Liver (tissue), 9 donors: ENCODE measurements around the gene CDC16. TPM values are rescaled to one million over a fixed set of nuclear protein-coding genes. Genes with fewer than 3 reads are reported as not detected.

ENCODE experiments used
- DNase-seq: peaks from one replicate; pipeline ENCODE4 v3.0.0-alpha.2; 2017; ENCODE audit warnings: low spot score
- H3K27ac ChIP-seq, 2 donors: one replicate each; pipeline ENCODE4 v1.7.0; 2013; ENCODE audit warnings: inconsistent platforms in 2 of 2, low read length in 2 of 2, control low read depth in 1 of 2, low read depth in 1 of 2, mild to moderate bottlenecking in 1 of 2
- H3K27me3 ChIP-seq, 4 donors: one replicate each; pipeline versions ENCODE4 v1.6.1 to v1.7.0; 2013; ENCODE audit warnings: low read length in 3 of 4, inconsistent platforms in 1 of 4, mild to moderate bottlenecking in 1 of 4, moderate library complexity in 1 of 4; ENCODE audit not compliant: control insufficient read depth in 4 of 4, insufficient read depth in 4 of 4
- H3K36me3 ChIP-seq, 4 donors: one replicate each; pipeline versions ENCODE4 v1.6.1 to v1.7.0; 2013; ENCODE audit warnings: low read length in 3 of 4, mild to moderate bottlenecking in 3 of 4, low read depth in 1 of 4, moderate library complexity in 1 of 4; ENCODE audit not compliant: control insufficient read depth in 4 of 4, insufficient read depth in 3 of 4
- H3K4me1 ChIP-seq, 4 donors: one replicate each; pipeline versions ENCODE4 v1.6.1 to v1.7.0; 2013; ENCODE audit warnings: low read length in 3 of 4, mild to moderate bottlenecking in 3 of 4, moderate library complexity in 1 of 4; ENCODE audit not compliant: control insufficient read depth in 4 of 4, insufficient read depth in 4 of 4
- H3K4me3 ChIP-seq, 3 donors: one replicate each; pipeline versions ENCODE4 v1.6.1 to v1.7.0; 2013; ENCODE audit warnings: low read length in 3 of 3, control low read depth in 1 of 3, low read depth in 1 of 3, mild to moderate bottlenecking in 1 of 3
- H3K9ac ChIP-seq, 2 donors: one replicate each; pipeline ENCODE4 v1.7.0; 2013; ENCODE audit warnings: low read length in 2 of 2, mild to moderate bottlenecking in 2 of 2, moderate library complexity in 2 of 2, control low read depth in 1 of 2, low read depth in 1 of 2
- H3K9me3 ChIP-seq, 4 donors: one replicate each; pipeline versions ENCODE4 v1.6.1 to v1.7.0; 2013; ENCODE audit warnings: low read length in 3 of 4; ENCODE audit not compliant: control insufficient read depth in 4 of 4
- FOXA2 ChIP-seq: IDR thresholded peaks from 2 replicates; pipeline ENCODE4 v1.6.1; 2016; ENCODE audit warnings: antibody characterized with exemption
- GABPA ChIP-seq, 2 donors: IDR thresholded peaks in 1 of 2; conservative IDR thresholded peaks in 1 of 2; 2 replicates each; pipeline ENCODE4 v1.6.1; 2016; ENCODE audit warnings: antibody characterized with exemption in 2 of 2, mild to moderate bottlenecking in 1 of 2, moderate library complexity in 1 of 2
- HNF4A ChIP-seq, 2 donors: conservative IDR thresholded peaks; 2 replicates each; pipeline ENCODE4 v1.6.1; 2016; ENCODE audit warnings: antibody characterized with exemption in 2 of 2, mild to moderate bottlenecking in 2 of 2
- HNF4G ChIP-seq: IDR thresholded peaks from 2 replicates; pipeline ENCODE4 v1.6.1; 2016; ENCODE audit warnings: antibody characterized with exemption
- JUND ChIP-seq, 2 donors: IDR thresholded peaks; 2 replicates each; pipeline ENCODE4 v1.6.1; 2016; ENCODE audit warnings: antibody characterized with exemption in 2 of 2
- NR2F2 ChIP-seq: IDR thresholded peaks from 2 replicates; pipeline ENCODE4 v1.6.1; 2016; ENCODE audit warnings: antibody characterized with exemption
- RAD21 ChIP-seq, 2 donors: IDR thresholded peaks; 2 replicates each; pipeline ENCODE4 v1.6.1; 2016; ENCODE audit warnings: antibody characterized with exemption in 2 of 2, mild to moderate bottlenecking in 2 of 2
- SP1 ChIP-seq: IDR thresholded peaks from 2 replicates; pipeline ENCODE4 v1.6.1; 2018; ENCODE audit warnings: antibody characterized with exemption, mild to moderate bottlenecking
- TAF1 ChIP-seq: conservative IDR thresholded peaks from 2 replicates; pipeline ENCODE4 v1.6.1; 2016; ENCODE audit warnings: antibody characterized with exemption, mild to moderate bottlenecking
- YY1 ChIP-seq: IDR thresholded peaks from 2 replicates; pipeline ENCODE4 v1.6.1; 2016; ENCODE audit warnings: antibody characterized with exemption, mild to moderate bottlenecking
- WGBS: extraction: QIAGEN DNeasy Blood & Tissue Kit; methylation state at CpG from one replicate; pipeline ENCODE4 v1.1.7; 2013; 5-methylcytosine and 5-hydroxymethylcytosine counted together
- polyA plus RNA-seq, 2 donors: library from polyadenylated mRNA; stranded (reverse) in 1 of 2; unstranded in 1 of 2; fragments of 200-250 nt in 1 of 2; fragments of >200 nt in 1 of 2; fragmentation: Nextera tagmentation in 1 of 2; extraction: Ambion mirVana in 1 of 2; gene quantifications; one replicate each; pipeline versions ENCODE4 v1.2.1 to v1.2.3, GENCODE V29; 2013 to 2015
- total RNA-seq, 2 donors: library from RNA; depleted of rRNA; stranded (reverse); fragments of >200 nt; gene quantifications; one replicate each; pipeline ENCODE4 v1.2.3, GENCODE V29; 2014
- TF ChIP-seq, protein P1 (sequence below): IDR thresholded peaks from 2 replicates; pipeline ENCODE4 v1.6.1; 2016; ENCODE audit warnings: antibody characterized with exemption
- TF ChIP-seq, protein P2 (sequence below): IDR thresholded peaks from 2 replicates; pipeline ENCODE4 v1.6.1; 2016; ENCODE audit warnings: antibody characterized with exemption
- TF ChIP-seq, protein P3 (sequence below): IDR thresholded peaks from 2 replicates; pipeline ENCODE4 v1.6.1; 2016; ENCODE audit warnings: antibody characterized with exemption, mild to moderate bottlenecking
- donor health status: healthy.
- donor health status: healthy.
- donor health status: healthy.
- donor health status: healthy.
- donor health status: healthy.

The CDC16 gene
- total and polyA plus RNA-seq, 4 donors = 23.0 to 38.7 (median 30.8) TPM

DNA sequence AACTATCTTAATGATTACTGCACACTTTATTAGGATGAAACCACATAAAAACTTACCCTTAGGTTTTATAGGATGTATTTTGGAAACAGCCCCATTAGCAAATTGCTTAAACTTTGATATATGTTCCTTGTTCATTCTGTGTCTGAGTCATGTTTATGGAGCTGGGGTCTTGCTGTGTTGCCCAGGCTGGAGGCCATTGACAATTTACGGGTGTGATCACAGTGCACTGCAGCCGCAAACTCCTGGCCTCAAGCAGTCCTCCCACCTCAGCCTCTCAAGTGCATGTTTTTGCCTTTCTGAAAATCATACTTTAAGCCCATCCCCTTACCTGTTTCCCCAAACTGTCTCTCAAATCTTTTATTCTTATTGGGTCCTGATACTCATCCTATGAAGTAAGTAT, 74.4 kb downstream of the CDC16 start:
- 95% methylated on average over 2 of the region's 2 CpGs for WGBS

DNA sequence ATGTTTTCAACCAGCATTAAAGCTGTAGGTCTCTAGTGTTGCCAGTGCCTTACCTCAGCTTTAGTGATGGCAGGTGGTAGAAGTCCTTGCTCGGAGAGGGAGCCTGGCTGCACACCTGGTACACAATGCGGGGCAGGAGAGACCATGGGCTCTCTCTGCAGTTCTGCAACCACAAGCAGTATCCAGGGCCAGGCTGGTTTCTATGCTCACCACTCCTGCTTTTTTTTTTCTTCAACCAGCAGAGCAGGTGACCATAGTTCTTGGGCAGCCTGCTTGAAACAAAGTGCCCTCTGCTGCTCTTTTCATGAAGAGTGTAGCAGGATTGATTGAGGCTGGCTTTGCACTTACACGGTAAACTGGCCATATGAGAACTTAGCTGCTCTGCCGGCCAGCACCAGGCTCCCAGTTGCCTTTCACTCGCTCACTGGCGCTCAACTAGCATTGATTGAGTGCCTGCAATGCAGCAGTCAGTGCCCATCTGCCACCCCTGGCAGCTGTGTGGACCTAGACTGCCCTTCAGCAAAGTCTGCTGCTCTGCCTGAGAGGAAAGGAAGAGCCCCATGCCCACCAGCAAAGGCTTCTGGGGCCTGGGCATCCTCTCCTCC, 75.2 kb downstream of the CDC16 start:
- Histone ChIP-seq H3K27ac (no peak overlapping the region), H3K27me3 (no peaks in the 10 kb centered on the region), H3K4me3 (no peak overlapping the region), H3K9me3 (no peaks in the 10 kb centered on the region), H3K9ac (no peak overlapping the region), H3K36me3 (peaks cover 0 to 10% (median 6%) of the 10 kb centered on the region in 4 donors), H3K4me1 (peaks cover 0 to 5% (median 2%) of the 10 kb centered on the region in 4 donors)
- no peak for DNase-seq
- TF ChIP-seq, protein P1, sequence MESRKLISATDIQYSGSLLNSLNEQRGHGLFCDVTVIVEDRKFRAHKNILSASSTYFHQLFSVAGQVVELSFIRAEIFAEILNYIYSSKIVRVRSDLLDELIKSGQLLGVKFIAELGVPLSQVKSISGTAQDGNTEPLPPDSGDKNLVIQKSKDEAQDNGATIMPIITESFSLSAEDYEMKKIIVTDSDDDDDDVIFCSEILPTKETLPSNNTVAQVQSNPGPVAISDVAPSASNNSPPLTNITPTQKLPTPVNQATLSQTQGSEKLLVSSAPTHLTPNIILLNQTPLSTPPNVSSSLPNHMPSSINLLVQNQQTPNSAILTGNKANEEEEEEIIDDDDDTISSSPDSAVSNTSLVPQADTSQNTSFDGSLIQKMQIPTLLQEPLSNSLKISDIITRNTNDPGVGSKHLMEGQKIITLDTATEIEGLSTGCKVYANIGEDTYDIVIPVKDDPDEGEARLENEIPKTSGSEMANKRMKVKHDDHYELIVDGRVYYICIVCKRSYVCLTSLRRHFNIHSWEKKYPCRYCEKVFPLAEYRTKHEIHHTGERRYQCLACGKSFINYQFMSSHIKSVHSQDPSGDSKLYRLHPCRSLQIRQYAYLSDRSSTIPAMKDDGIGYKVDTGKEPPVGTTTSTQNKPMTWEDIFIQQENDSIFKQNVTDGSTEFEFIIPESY = no peak
- WGBS = 92% methylated on average over 6 of the region's 6 CpGs

More for the DNA sequence above, 74.4 kb downstream of the CDC16 start:
- no peak overlapping the region for H3K27ac ChIP-seq
- H3K27me3 ChIP-seq = no peaks in the 10 kb centered on the region
- H3K4me3 ChIP-seq = no peak overlapping the region
- H3K36me3 ChIP-seq = peaks cover 0 to 16% (median 9%) of the 10 kb centered on the region in 4 donors
- peaks cover 0 to 4% (median 1%) of the 10 kb centered on the region in 4 donors for H3K4me1 ChIP-seq
- no peaks in the 10 kb centered on the region for H3K9me3 ChIP-seq
- no peak overlapping the region for H3K9ac ChIP-seq
- no peak for TF ChIP-seq JUND (IDR thresholded peaks at IDR 0.05)
- TF ChIP-seq, protein P2, sequence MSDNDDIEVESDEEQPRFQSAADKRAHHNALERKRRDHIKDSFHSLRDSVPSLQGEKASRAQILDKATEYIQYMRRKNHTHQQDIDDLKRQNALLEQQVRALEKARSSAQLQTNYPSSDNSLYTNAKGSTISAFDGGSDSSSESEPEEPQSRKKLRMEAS = no peak
- TF ChIP-seq, protein P1 = no peak
- no peak for TF ChIP-seq SP1
- TF ChIP-seq HNF4A (conservative IDR thresholded peaks at IDR 0.05) = no peak
- no peak for TF ChIP-seq FOXA2
- TF ChIP-seq YY1 = no peak
- TF ChIP-seq GABPA (IDR thresholded peaks at IDR 0.05 in 1 of 2, conservative IDR thresholded peaks at IDR 0.05 in 1 of 2) = no peak
- no peak for TF ChIP-seq NR2F2
- TF ChIP-seq, protein P3, sequence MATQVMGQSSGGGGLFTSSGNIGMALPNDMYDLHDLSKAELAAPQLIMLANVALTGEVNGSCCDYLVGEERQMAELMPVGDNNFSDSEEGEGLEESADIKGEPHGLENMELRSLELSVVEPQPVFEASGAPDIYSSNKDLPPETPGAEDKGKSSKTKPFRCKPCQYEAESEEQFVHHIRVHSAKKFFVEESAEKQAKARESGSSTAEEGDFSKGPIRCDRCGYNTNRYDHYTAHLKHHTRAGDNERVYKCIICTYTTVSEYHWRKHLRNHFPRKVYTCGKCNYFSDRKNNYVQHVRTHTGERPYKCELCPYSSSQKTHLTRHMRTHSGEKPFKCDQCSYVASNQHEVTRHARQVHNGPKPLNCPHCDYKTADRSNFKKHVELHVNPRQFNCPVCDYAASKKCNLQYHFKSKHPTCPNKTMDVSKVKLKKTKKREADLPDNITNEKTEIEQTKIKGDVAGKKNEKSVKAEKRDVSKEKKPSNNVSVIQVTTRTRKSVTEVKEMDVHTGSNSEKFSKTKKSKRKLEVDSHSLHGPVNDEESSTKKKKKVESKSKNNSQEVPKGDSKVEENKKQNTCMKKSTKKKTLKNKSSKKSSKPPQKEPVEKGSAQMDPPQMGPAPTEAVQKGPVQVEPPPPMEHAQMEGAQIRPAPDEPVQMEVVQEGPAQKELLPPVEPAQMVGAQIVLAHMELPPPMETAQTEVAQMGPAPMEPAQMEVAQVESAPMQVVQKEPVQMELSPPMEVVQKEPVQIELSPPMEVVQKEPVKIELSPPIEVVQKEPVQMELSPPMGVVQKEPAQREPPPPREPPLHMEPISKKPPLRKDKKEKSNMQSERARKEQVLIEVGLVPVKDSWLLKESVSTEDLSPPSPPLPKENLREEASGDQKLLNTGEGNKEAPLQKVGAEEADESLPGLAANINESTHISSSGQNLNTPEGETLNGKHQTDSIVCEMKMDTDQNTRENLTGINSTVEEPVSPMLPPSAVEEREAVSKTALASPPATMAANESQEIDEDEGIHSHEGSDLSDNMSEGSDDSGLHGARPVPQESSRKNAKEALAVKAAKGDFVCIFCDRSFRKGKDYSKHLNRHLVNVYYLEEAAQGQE = no peak
- no peak for TF ChIP-seq RAD21 (IDR thresholded peaks at IDR 0.05)
- TF ChIP-seq TAF1 = no peak
- no peak for TF ChIP-seq HNF4G
- no peak for DNase-seq
